Naive thymus-derived CD4-positive, alpha-beta T cell (primary cell): Measurements from ENCODE around the gene OXSR1. TPM values are rescaled to one million over a fixed set of nuclear protein-coding genes. Genes with fewer than 3 reads are reported as not detected.
"Not testable (repeated sequence)": the region's sequence is repeated elsewhere in the genome, so short reads cannot be mapped to it uniquely, and the experiment has no call there.

ENCODE experiments used
- ATAC-seq: fragments of 150-1000 bp; cut with Tn5 transposase; 2 replicates; pipeline ENCODE4 v1.10.0; 2021; ENCODE audit warnings: mild to moderate bottlenecking, moderate library complexity
- CTCF ChIA-PET: fragments of 350-600 bp; sonication (Branson Sonifier 250); formaldehyde crosslinking; loops from one replicate; lab custom pipeline; 2021; ENCODE audit warnings: antibody characterized with exemption; lab: Charles Lee
- POLR2A ChIA-PET: fragments of 350-600 bp; sonication (Branson Sonifier 250); formaldehyde crosslinking; loops from one replicate; lab custom pipeline; 2021; ENCODE audit warnings: antibody characterized with exemption, inconsistent platforms; lab: Charles Lee
- DNase-seq, 9 donors: peaks; one replicate each; pipeline versions ENCODE4 v3.0.0 to v3.0.0-alpha.2; 2020 to 2022; ENCODE audit warnings: mixed read lengths in 1 of 9
- H3K27ac ChIP-seq: one replicate; pipeline ENCODE4 v1.7.0; 2013; ENCODE audit warnings: mild to moderate bottlenecking, low read depth, low read length, moderate library complexity
- H3K27me3 ChIP-seq, 2 donors: one replicate each; pipeline ENCODE4 v1.7.0; 2013; ENCODE audit warnings: low read length in 2 of 2, mild to moderate bottlenecking in 2 of 2, moderate library complexity in 2 of 2; ENCODE audit not compliant: control insufficient read depth in 2 of 2, insufficient read depth in 2 of 2
- H3K36me3 ChIP-seq, 3 experiments: 1 replicate in 2 of 3; 2 replicates in 1 of 3; pipeline ENCODE4 v1.7.0; 2013; ENCODE audit warnings: low read length in 3 of 3, mild to moderate bottlenecking in 3 of 3, moderate library complexity in 1 of 3; ENCODE audit not compliant: insufficient read depth in 3 of 3, control insufficient read depth in 2 of 3
- H3K4me1 ChIP-seq, 2 donors: one replicate each; pipeline ENCODE4 v1.7.0; 2013; ENCODE audit warnings: low read length in 2 of 2, mild to moderate bottlenecking in 2 of 2, moderate library complexity in 1 of 2; ENCODE audit not compliant: control insufficient read depth in 2 of 2, insufficient read depth in 2 of 2
- H3K4me3 ChIP-seq: 2 replicates; pipeline ENCODE4 v1.7.0; 2013; ENCODE audit warnings: mild to moderate bottlenecking, low read length
- H3K9me3 ChIP-seq, 3 experiments: 1 replicate in 2 of 3; 2 replicates in 1 of 3; pipeline ENCODE4 v1.7.0; 2013; ENCODE audit warnings: low read length in 3 of 3; ENCODE audit not compliant: control insufficient read depth in 2 of 3
- H3K27ac Mint-ChIP-seq, 9 donors: one replicate each; pipeline ENCODE4 v1.8.0; 2020 to 2022; ENCODE audit warnings: mixed read lengths in 9 of 9, mild to moderate bottlenecking in 8 of 9, moderate library complexity in 5 of 9, inconsistent platforms in 2 of 9
- H3K27me3 Mint-ChIP-seq, 5 donors: one replicate each; pipeline ENCODE4 v1.8.0; 2021 to 2022; ENCODE audit warnings: mixed read lengths in 5 of 5, mild to moderate bottlenecking in 1 of 5
- H3K36me3 Mint-ChIP-seq, 5 donors: one replicate each; pipeline ENCODE4 v1.8.0; 2020 to 2022; ENCODE audit warnings: mixed read lengths in 5 of 5, mild to moderate bottlenecking in 3 of 5, inconsistent platforms in 1 of 5
- H3K4me1 Mint-ChIP-seq, 7 donors: one replicate each; pipeline ENCODE4 v1.8.0; 2020 to 2022; ENCODE audit warnings: mixed read lengths in 7 of 7, mild to moderate bottlenecking in 3 of 7, inconsistent platforms in 1 of 7
- H3K4me3 Mint-ChIP-seq, 10 donors: one replicate each; pipeline ENCODE4 v1.8.0; 2020 to 2022; ENCODE audit warnings: mild to moderate bottlenecking in 10 of 10, mixed read lengths in 10 of 10, moderate library complexity in 6 of 10, inconsistent platforms in 2 of 10
- H3K9me3 Mint-ChIP-seq, 11 donors: one replicate each; pipeline ENCODE4 v1.8.0; 2020 to 2022; ENCODE audit warnings: mixed read lengths in 11 of 11, mild to moderate bottlenecking in 4 of 11, inconsistent platforms in 1 of 11, moderate library complexity in 1 of 11
- intact Hi-C, 2 donors: fragments of 100-400 bp; cut with micrococcal nuclease; formaldehyde crosslinking; loops; one replicate each; pipeline ENCODE4 v1.15.1; 2023
- polyA plus RNA-seq, 2 donors: library from polyadenylated mRNA; unstranded; fragments of 300-500 nt; fragmentation: Illumina TruSeq; gene quantifications; one replicate each; pipeline ENCODE4 v1.2.3, GENCODE V29; 2021
- total RNA-seq, 6 experiments: library from RNA in 5 of 6; stranded (reverse) in 5 of 6; gene quantifications; 1 replicate in 5 of 6; 2 replicates in 1 of 6; pipeline ENCODE4 v1.2.3 and lab custom pipeline; 2021 to 2026

The OXSR1 gene
- total and polyA plus RNA-seq, 7 experiments from 2014 or later, result 12.3 to 59.7 (median 35.9) TPM

- H3K27me3 ChIP-seq, POLR2A ChIA-PET, H3K4me3 ChIP-seq, H3K27me3 Mint-ChIP-seq, H3K9me3 Mint-ChIP-seq, H3K36me3 Mint-ChIP-seq, H3K36me3 ChIP-seq, H3K4me1 ChIP-seq, DNase-seq, ATAC-seq, H3K9me3 ChIP-seq, H3K4me3 Mint-ChIP-seq, H3K27ac Mint-ChIP-seq, H3K27ac ChIP-seq, CTCF ChIA-PET: not testable (repeated sequence)
- peaks cover 0 to 15% (median 6%) of the 10 kb centered on the region in 7 donors for H3K4me1 Mint-ChIP-seq
- intact Hi-C loops, result loop anchor here in 1 of 2 donors (10.0 kb wide), 1 partner anchor 1224 kb away; the partner anchor contains the start of gene SLC25A38
Measured at GRCh38 chr3:38160704-38161103, 4.6 kb upstream of the OXSR1 start.

- DNase-seq, result peak in 2 of 9 donors; percentile 23 to 24
- peaks cover 0 to 18% (median 0%) of the 10 kb centered on the region in 5 donors for H3K36me3 Mint-ChIP-seq
- peaks cover 22 to 37% (median 28%) of the 10 kb centered on the region in 7 donors for H3K4me1 Mint-ChIP-seq
- ChIA-PET POLR2A (interaction anchor here (1.1 to 5.4 kb wide), 3 partner anchors 8 to 23 kb away, joined by 3 to 156 read pairs (median 3); partner anchors contain the start of genes ACAA1 and MYD88), CTCF (interaction anchor here (0.5 to 2.0 kb wide), 3 partner anchors 16 to 46 kb away, joined by 3 to 7 read pairs (median 6); partner anchors contain the start of gene ACAA1)
- peak overlapping the region in 8 of 10 donors; percentile 7 to 65 (median 26) for H3K4me3 Mint-ChIP-seq
- no peak for ATAC-seq
- Histone ChIP-seq H3K4me3 (no peak overlapping the region), H3K4me1 (peaks cover 18 to 22% of the 10 kb centered on the region in 2 donors), H3K36me3 (peaks cover 0 to 7% (median 0%) of the 10 kb centered on the region in 3 experiments), H3K27ac (peak overlapping the region; percentile 98), H3K27me3 (no peaks in the 10 kb centered on the region), H3K9me3 (no peaks in the 10 kb centered on the region)
- H3K9me3 Mint-ChIP-seq, result peaks cover 0 to 4% (median 0%) of the 10 kb centered on the region in 11 donors
- H3K27me3 Mint-ChIP-seq, result peaks cover 0 to 6% (median 0%) of the 10 kb centered on the region in 5 donors
- intact Hi-C loops, result loop anchor here in 1 of 2 donors (10.0 kb wide), 1 partner anchor 1222 kb away; the partner anchor contains the start of gene SLC25A38
- H3K27ac Mint-ChIP-seq, result peak overlapping the region in 8 of 9 donors; percentile 37 to 100 (median 100)
Measured at GRCh38 chr3:38163117-38163840, 2.1 kb upstream of the OXSR1 start.

- Histone ChIP-seq H3K27me3 (no peaks in the 10 kb centered on the region), H3K27ac (peak overlapping the region; percentile 98), H3K4me1 (peaks cover 18 to 22% of the 10 kb centered on the region in 2 donors), H3K9me3 (no peaks in the 10 kb centered on the region), H3K4me3 (peak overlapping the region; percentile 84), H3K36me3 (peaks cover 0 to 7% (median 0%) of the 10 kb centered on the region in 3 experiments)
- H3K27ac Mint-ChIP-seq, result peak overlapping the region; percentile 99 to 100 (median 100)
- H3K9me3 Mint-ChIP-seq, result peaks cover 0 to 3% (median 0%) of the 10 kb centered on the region in 11 donors
- intact Hi-C loops, result loop anchor here (1.0 to 10.0 kb wide), 5 partner anchors 289 to 1221 kb away; partner anchors contain the start of genes SCN11A (in 2 of the 2), ACVR2B (in 1 of the 2), EPM2AIP1 (in 1 of the 2) and EXOG (in 1 of the 2)
- peaks cover 0 to 21% (median 0%) of the 10 kb centered on the region in 5 donors for H3K36me3 Mint-ChIP-seq
- peak overlapping the region; percentile 90 to 98 (median 96) for H3K4me3 Mint-ChIP-seq
- ATAC-seq (no peak), DNase-seq (no peak)
- ChIA-PET POLR2A (interaction anchor here (0.6 to 5.4 kb wide), 11 partner anchors 9 to 866 kb away, joined by 3 to 156 read pairs (median 3); partner anchors contain the start of genes ACAA1, DLEC1, EXOG and MYD88), CTCF (interaction anchor here (0.5 to 2.0 kb wide), 4 partner anchors 17 to 189 kb away, joined by 3 to 7 read pairs (median 3); partner anchors contain the start of gene ACAA1)
- peaks cover 0 to 6% (median 0%) of the 10 kb centered on the region in 5 donors for H3K27me3 Mint-ChIP-seq
- peaks cover 24 to 44% (median 36%) of the 10 kb centered on the region in 7 donors for H3K4me1 Mint-ChIP-seq
Measured at GRCh38 chr3:38163841-38164642, 1.3 kb upstream of the OXSR1 start.

GRCh38 chr3:38164643-38164951, 740 bp upstream of the OXSR1 start:
- peaks cover 24 to 50% (median 42%) of the 10 kb centered on the region in 7 donors for H3K4me1 Mint-ChIP-seq
- H3K4me3 Mint-ChIP-seq, result peak overlapping the region; percentile 90 to 98 (median 96)
- Histone ChIP-seq H3K4me1 (peaks cover 18 to 22% of the 10 kb centered on the region in 2 donors), H3K27ac (peak overlapping the region; percentile 98), H3K36me3 (peaks cover 0 to 7% (median 0%) of the 10 kb centered on the region in 3 experiments), H3K9me3 (no peaks in the 10 kb centered on the region), H3K4me3 (peak overlapping the region; percentile 84), H3K27me3 (no peaks in the 10 kb centered on the region)
- ChIA-PET POLR2A (interaction anchor here (0.6 to 5.4 kb wide), 13 partner anchors 8 to 920 kb away, joined by 3 to 156 read pairs (median 4); partner anchors contain the start of genes ACAA1, DLEC1, EXOG and MYD88), CTCF (interaction anchor here (1.0 to 2.0 kb wide), 3 partner anchors 28 to 190 kb away, joined by 3 to 7 read pairs (median 3); partner anchors contain the start of gene ACAA1)
- no peak for ATAC-seq
- H3K27me3 Mint-ChIP-seq, result peaks cover 0 to 6% (median 0%) of the 10 kb centered on the region in 5 donors
- DNase-seq, result no peak
- H3K36me3 Mint-ChIP-seq, result peaks cover 0 to 21% (median 0%) of the 10 kb centered on the region in 5 donors
- H3K9me3 Mint-ChIP-seq, result peaks cover 0 to 3% (median 0%) of the 10 kb centered on the region in 11 donors
- peak overlapping the region; percentile 99 to 100 (median 100) for H3K27ac Mint-ChIP-seq
- intact Hi-C loops, result loop anchor here (1.0 to 10.0 kb wide), 5 partner anchors 288 to 1220 kb away; partner anchors contain the start of genes SCN11A (in 2 of the 2), ACVR2B (in 1 of the 2), EPM2AIP1 (in 1 of the 2) and EXOG (in 1 of the 2)

- peak overlapping the region; percentile 98 for H3K27ac ChIP-seq
- H3K9me3 Mint-ChIP-seq, result peaks cover 0 to 3% (median 0%) of the 10 kb centered on the region in 11 donors
- H3K27me3 Mint-ChIP-seq, result peaks cover 0 to 6% (median 0%) of the 10 kb centered on the region in 5 donors
- H3K4me1 ChIP-seq, result peaks cover 18 to 22% of the 10 kb centered on the region in 2 donors
- ChIA-PET CTCF (interaction anchor here (1.0 to 1.9 kb wide), 2 partner anchors 13 to 122 kb away, joined by 3 to 6 read pairs; no protein-coding TSS in a partner anchor), POLR2A (interaction anchor here (0.8 to 5.4 kb wide), 9 partner anchors 11 to 921 kb away, joined by 3 to 156 read pairs (median 4); partner anchors contain the start of genes ACAA1, DLEC1, EXOG and MYD88)
- peaks cover 0 to 21% (median 0%) of the 10 kb centered on the region in 5 donors for H3K36me3 Mint-ChIP-seq
- H3K4me3 ChIP-seq, result peak overlapping the region; percentile 84
- H3K27me3 ChIP-seq, result no peaks in the 10 kb centered on the region
- ATAC-seq (no peak), DNase-seq (peak in 1 of 9 donors; percentile 46)
- intact Hi-C loops, result loop anchor here (1.0 to 10.0 kb wide), 11 partner anchors 14 to 1219 kb away; partner anchors contain the start of genes ACAA1 (in 2 of the 2), ACVR2B (in 2 of the 2), DLEC1 (in 2 of the 2) and SCN11A (in 2 of the 2)
- H3K27ac Mint-ChIP-seq, result peak overlapping the region; percentile 98 to 100 (median 100)
- no peaks in the 10 kb centered on the region for H3K9me3 ChIP-seq
- peaks cover 32 to 56% (median 51%) of the 10 kb centered on the region in 7 donors for H3K4me1 Mint-ChIP-seq
- peak overlapping the region; percentile 89 to 98 (median 96) for H3K4me3 Mint-ChIP-seq
- H3K36me3 ChIP-seq, result peaks cover 0 to 7% (median 0%) of the 10 kb centered on the region in 3 experiments
Measured at GRCh38 chr3:38165722-38166387, 518 bp downstream of the OXSR1 start.
